Tibial nerve (tissue), 4 donors: ENCODE measurements around the gene ZBED2. TPM values are rescaled to one million over a fixed set of nuclear protein-coding genes. Genes with fewer than 3 reads are reported as not detected.

Experiments
- DNase-seq, 2 donors: peaks; one replicate each; pipeline ENCODE4 v3.0.0-alpha.2; 2019; ENCODE audit warnings: low spot score in 2 of 2
- H3K27ac ChIP-seq, 4 donors: fragments of 200-600 bp; sonication (generic) in 3 of 4; one replicate each; pipeline ENCODE4 v1.5.1; 2017 to 2019; ENCODE audit warnings: mild to moderate bottlenecking in 1 of 4
- H3K27me3 ChIP-seq, 2 donors: fragments of 200-600 bp; sonication (generic) in 1 of 2; one replicate each; pipeline versions ENCODE4 v1.5.1 to v1.6.0; 2017 to 2019
- H3K36me3 ChIP-seq, 3 donors: fragments of 200-600 bp; sonication (generic); one replicate each; pipeline ENCODE4 v1.5.1; 2018 to 2019
- H3K4me1 ChIP-seq, 4 donors: fragments of 200-600 bp; sonication (generic) in 3 of 4; one replicate each; pipeline ENCODE4 v1.5.1; 2017 to 2019
- H3K4me3 ChIP-seq, 4 donors: fragments of 200-600 bp; sonication (generic) in 3 of 4; one replicate each; pipeline ENCODE4 v1.5.1; 2017 to 2019; ENCODE audit warnings: mild to moderate bottlenecking in 1 of 4, moderate library complexity in 1 of 4
- H3K9me3 ChIP-seq, 4 donors: fragments of 200-600 bp; sonication (generic) in 3 of 4; one replicate each; pipeline ENCODE4 v1.5.1; 2017 to 2019
- EP300 ChIP-seq, 2 donors: sonication (generic); formaldehyde crosslinking; IDR thresholded peaks; one replicate each; pipeline ENCODE4 v1.6.1; 2017; ENCODE audit warnings: antibody characterized with exemption in 2 of 2, mild to moderate bottlenecking in 1 of 2
- POLR2A ChIP-seq, 2 donors: fragments of 450-650 bp; IDR thresholded peaks; one replicate each; pipeline ENCODE4 v1.6.1; 2017; ENCODE audit warnings: antibody characterized with exemption in 2 of 2, mild to moderate bottlenecking in 2 of 2, moderate library complexity in 2 of 2
- WGBS, 2 donors: methylation state at CpG; one replicate each; pipeline ENCODE4 v1.1.5; 2018; 5-methylcytosine and 5-hydroxymethylcytosine counted together
- total RNA-seq, 4 donors: library from RNA; depleted of rRNA; stranded (reverse); fragments of >200 nt; gene quantifications; one replicate each; pipeline ENCODE4 v1.1.0, GENCODE V29; 2016
- TF ChIP-seq, protein P1 (sequence below), 5 experiments: fragments of 200-600 bp in 3 of 5; fragments of 450-650 bp in 2 of 5; sonication (generic) in 3 of 5; IDR thresholded peaks; one replicate each; pipeline ENCODE4 v1.5.1; 2016 to 2019; ENCODE audit warnings: antibody characterized with exemption in 5 of 5, mild to moderate bottlenecking in 3 of 5, moderate library complexity in 2 of 5

ZBED2 gene
- total RNA-seq, 4 donors from 2014 or later = not detected

DNA sequence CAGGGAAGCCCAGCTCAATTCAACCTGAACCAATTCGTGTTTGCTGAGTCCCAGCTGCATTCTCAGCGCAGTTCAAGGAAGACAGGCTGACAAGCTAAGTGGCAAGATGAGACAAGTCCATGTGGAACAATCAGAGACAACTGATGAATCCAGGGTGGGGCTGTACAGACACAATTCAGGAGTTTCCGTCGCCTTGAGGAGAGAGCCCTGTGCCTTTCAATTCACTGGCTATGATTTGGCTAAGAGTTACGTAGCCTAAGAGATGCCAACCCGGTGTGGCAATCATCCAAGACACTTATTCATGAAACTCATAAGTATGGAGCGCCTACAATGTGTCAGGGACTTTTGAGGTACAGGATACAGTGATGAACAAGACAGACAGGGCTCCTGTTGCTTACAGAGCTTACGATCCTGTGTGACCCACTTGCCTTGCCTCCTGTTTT lies 15.5 kb upstream of the ZBED2 start:
- H3K27ac ChIP-seq = no peak overlapping the region
- no peak overlapping the region for H3K4me3 ChIP-seq
- no peaks in the 10 kb centered on the region for H3K9me3 ChIP-seq
- no peak for DNase-seq
- no peaks in the 10 kb centered on the region for H3K27me3 ChIP-seq
- no peaks in the 10 kb centered on the region for H3K36me3 ChIP-seq
- 82 to 85% methylated on average over 8 of the region's 8 CpGs for WGBS, 2 donors
- H3K4me1 ChIP-seq = no peaks in the 10 kb centered on the region
- TF ChIP-seq POLR2A (IDR thresholded peaks at IDR 0.05) (no peak), EP300 (IDR thresholded peaks at IDR 0.05) (no peak)
- TF ChIP-seq, protein P1, sequence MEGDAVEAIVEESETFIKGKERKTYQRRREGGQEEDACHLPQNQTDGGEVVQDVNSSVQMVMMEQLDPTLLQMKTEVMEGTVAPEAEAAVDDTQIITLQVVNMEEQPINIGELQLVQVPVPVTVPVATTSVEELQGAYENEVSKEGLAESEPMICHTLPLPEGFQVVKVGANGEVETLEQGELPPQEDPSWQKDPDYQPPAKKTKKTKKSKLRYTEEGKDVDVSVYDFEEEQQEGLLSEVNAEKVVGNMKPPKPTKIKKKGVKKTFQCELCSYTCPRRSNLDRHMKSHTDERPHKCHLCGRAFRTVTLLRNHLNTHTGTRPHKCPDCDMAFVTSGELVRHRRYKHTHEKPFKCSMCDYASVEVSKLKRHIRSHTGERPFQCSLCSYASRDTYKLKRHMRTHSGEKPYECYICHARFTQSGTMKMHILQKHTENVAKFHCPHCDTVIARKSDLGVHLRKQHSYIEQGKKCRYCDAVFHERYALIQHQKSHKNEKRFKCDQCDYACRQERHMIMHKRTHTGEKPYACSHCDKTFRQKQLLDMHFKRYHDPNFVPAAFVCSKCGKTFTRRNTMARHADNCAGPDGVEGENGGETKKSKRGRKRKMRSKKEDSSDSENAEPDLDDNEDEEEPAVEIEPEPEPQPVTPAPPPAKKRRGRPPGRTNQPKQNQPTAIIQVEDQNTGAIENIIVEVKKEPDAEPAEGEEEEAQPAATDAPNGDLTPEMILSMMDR (IDR thresholded peaks at IDR 0.05) = no peak

DNA sequence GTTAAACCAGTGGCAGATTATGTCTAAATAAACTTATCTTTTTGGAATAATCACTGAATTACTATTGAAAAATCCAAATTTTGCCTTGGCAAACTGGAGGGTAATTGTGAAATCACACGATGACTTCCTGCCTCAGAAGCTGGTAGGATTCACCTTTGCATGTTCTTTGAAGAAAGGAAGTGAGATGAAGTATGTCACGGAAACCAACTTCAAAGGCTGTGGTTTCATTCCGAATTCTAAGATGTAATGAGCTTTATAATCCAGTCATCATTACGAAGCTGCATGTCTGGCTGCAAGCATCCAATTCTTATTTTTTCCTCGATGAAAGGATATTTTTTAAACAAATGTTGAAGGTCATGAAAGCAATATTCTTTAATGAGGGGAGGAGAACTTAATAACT lies 15.0 kb upstream of the ZBED2 start:
- no peaks in the 10 kb centered on the region for H3K27me3 ChIP-seq
- DNase-seq = no peak
- no peak overlapping the region for H3K4me3 ChIP-seq
- H3K4me1 ChIP-seq = no peaks in the 10 kb centered on the region
- no peak overlapping the region for H3K27ac ChIP-seq
- WGBS, 2 donors = 63 to 64% methylated on average over 5 of the region's 5 CpGs
- H3K9me3 ChIP-seq = no peaks in the 10 kb centered on the region
- no peak for TF ChIP-seq POLR2A (IDR thresholded peaks at IDR 0.05)
- TF ChIP-seq EP300 (IDR thresholded peaks at IDR 0.05) = no peak
- TF ChIP-seq, protein P1 (IDR thresholded peaks at IDR 0.05) = no peak
- no peaks in the 10 kb centered on the region for H3K36me3 ChIP-seq

DNA sequence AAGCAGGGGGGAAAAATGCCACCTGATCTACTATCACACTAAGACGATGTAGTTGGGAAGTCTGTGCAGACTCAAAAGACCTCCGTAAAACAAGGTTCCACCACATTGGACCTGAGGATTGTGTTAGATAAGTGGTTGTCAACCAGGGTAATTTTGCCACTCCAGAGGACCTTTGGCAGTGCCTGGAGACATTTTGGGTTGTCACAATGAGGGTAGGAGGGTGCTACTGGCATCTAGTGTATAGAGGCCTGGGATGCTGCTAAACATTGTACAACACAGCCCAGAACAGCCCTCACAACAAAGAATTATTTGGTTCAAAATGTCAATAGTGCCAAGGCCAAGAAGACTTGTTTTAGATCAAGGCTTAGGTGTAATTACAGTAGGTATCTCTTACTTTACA lies 14.6 kb upstream of the ZBED2 start:
- no peaks in the 10 kb centered on the region for H3K36me3 ChIP-seq
- TF ChIP-seq, protein P1 (IDR thresholded peaks at IDR 0.05) = no peak
- TF ChIP-seq POLR2A (IDR thresholded peaks at IDR 0.05) = no peak
- no peak for TF ChIP-seq EP300 (IDR thresholded peaks at IDR 0.05)
- H3K27ac ChIP-seq = no peak overlapping the region
- H3K9me3 ChIP-seq = no peaks in the 10 kb centered on the region
- H3K4me1 ChIP-seq = no peaks in the 10 kb centered on the region
- DNase-seq = no peak
- 66 to 77% methylated on average over 2 of the region's 2 CpGs for WGBS, 2 donors
- H3K27me3 ChIP-seq = no peaks in the 10 kb centered on the region
- H3K4me3 ChIP-seq = no peak overlapping the region

DNA sequence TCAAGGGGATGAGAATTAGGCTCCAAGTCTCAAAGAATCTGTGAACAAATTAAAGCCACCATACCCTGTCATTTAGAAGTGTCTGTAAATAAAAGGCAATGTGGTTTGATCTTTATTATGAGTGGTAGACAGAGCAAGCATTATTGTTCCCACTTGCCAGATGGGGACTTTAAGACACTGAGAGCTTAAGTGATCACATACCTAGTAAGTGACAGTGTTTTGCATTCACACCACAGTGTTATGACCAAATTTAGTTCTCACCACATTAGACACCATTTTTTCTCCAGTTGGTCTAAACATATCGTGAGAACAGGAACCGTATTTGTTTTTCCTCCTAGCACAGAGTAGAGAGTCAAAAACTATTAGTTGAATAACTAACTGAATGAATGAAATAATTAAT lies 13.2 kb upstream of the ZBED2 start:
- Histone ChIP-seq H3K27ac (no peak overlapping the region), H3K9me3 (no peaks in the 10 kb centered on the region), H3K4me1 (no peaks in the 10 kb centered on the region), H3K36me3 (no peaks in the 10 kb centered on the region), H3K4me3 (no peak overlapping the region), H3K27me3 (no peaks in the 10 kb centered on the region)
- no peak for DNase-seq
- 76 to 79% methylated on average over 2 of the region's 2 CpGs for WGBS, 2 donors
- TF ChIP-seq EP300 (IDR thresholded peaks at IDR 0.05) (no peak), POLR2A (IDR thresholded peaks at IDR 0.05) (no peak)
- TF ChIP-seq, protein P1 (IDR thresholded peaks at IDR 0.05) = no peak

DNA sequence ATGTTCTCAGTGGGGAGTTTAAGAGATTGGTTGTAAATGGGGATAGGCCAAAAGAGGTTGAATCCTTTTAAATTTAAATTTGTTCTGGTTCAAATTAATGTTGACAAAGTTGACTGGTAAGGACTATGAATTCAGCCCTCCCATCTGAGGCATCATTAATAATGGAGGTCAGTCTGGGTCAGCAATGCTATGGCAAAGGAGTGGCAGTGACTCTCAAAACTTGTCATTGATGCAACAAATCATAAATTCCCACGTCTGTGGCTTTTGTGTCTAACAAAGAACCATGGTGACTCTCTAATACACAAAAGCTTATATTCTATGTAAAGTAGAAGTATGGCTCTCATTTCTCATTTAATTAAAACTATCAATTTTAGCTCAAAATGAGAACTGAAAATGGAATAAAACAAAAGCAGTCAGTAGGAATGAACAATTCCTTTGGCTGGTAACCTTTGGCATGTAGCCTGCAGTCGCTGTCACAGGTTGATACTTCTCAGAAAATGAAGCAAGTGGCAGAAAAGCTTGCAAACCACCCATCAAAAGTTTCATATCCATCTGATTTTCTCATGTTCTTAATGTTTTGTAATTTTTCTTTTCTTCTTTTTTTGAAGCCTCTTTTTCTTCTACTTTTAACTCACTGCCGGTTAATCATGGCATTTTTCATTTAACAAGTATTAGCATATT lies 12.2 kb upstream of the ZBED2 start:
- no peak for TF ChIP-seq POLR2A (IDR thresholded peaks at IDR 0.05)
- no peak for TF ChIP-seq EP300 (IDR thresholded peaks at IDR 0.05)
- TF ChIP-seq, protein P1 (IDR thresholded peaks at IDR 0.05) = no peak
- WGBS, 2 donors = 65 to 74% methylated on average over 3 of the region's 3 CpGs
- H3K4me1 ChIP-seq = no peaks in the 10 kb centered on the region
- H3K36me3 ChIP-seq = no peaks in the 10 kb centered on the region
- no peak overlapping the region for H3K27ac ChIP-seq
- no peaks in the 10 kb centered on the region for H3K9me3 ChIP-seq
- DNase-seq = no peak
- H3K4me3 ChIP-seq = no peak overlapping the region
- no peaks in the 10 kb centered on the region for H3K27me3 ChIP-seq
